ENCODE results near the gene TVP23C. TPM values are rescaled to one million over a fixed set of nuclear protein-coding genes. Genes with fewer than 3 reads are reported as not detected.

The TVP23C gene
- total and polyA plus RNA-seq, 12 donors: 4.0 to 51.8 (median 17.5) TPM

DNA sequence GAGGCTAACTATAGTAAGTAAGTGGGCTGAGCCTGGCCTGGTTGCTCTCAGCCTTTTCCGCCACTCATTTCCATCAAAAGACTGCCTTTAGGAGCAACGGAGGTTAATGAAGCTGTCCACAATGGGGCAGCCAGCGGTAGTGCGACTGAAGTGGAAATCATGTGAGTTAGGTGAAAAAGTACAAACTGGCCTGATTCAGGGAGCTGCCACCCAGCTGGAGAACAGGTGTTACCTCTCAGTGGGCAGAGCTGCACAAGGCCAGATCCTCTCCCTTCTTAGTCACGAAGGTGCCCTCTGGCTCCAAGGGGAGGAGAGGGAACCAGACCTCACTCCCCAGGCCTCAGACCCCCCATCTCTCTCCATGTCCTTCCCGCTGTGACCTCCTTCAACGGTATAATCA lies 61.5 kb downstream of the TVP23C start:
- WGBS, 4 donors: 86 to 98% (median 90%) methylated on average over 7 of the region's 7 CpGs
- TF ChIP-seq, protein P1, sequence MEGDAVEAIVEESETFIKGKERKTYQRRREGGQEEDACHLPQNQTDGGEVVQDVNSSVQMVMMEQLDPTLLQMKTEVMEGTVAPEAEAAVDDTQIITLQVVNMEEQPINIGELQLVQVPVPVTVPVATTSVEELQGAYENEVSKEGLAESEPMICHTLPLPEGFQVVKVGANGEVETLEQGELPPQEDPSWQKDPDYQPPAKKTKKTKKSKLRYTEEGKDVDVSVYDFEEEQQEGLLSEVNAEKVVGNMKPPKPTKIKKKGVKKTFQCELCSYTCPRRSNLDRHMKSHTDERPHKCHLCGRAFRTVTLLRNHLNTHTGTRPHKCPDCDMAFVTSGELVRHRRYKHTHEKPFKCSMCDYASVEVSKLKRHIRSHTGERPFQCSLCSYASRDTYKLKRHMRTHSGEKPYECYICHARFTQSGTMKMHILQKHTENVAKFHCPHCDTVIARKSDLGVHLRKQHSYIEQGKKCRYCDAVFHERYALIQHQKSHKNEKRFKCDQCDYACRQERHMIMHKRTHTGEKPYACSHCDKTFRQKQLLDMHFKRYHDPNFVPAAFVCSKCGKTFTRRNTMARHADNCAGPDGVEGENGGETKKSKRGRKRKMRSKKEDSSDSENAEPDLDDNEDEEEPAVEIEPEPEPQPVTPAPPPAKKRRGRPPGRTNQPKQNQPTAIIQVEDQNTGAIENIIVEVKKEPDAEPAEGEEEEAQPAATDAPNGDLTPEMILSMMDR (IDR thresholded peaks at IDR 0.05): no peak
- TF ChIP-seq POLR2A (IDR thresholded peaks at IDR 0.05): no peak
- no peak for DNase-seq
- Histone ChIP-seq H3K27ac (peak overlapping the region in 2 of 5 donors; percentile 27 to 76), H3K36me3 (replicated peaks in 1 of 2) (no peaks in the 10 kb centered on the region), H3K4me1 (replicated peaks in 1 of 2) (peaks cover 0 to 11% of the 10 kb centered on the region in 2 donors), H3K9me3 (replicated peaks in 1 of 3) (no peaks in the 10 kb centered on the region), H3K27me3 (no peaks in the 10 kb centered on the region), H3K4me3 (no peak overlapping the region)
- intact Hi-C loops (cut with DNase I): loop anchor here (5.0 kb wide), 1 partner anchor 239 kb away; no protein-coding TSS in a partner anchor

GRCh38 chr17:15501282-15501681 lies 62.0 kb downstream of the TVP23C start:
- intact Hi-C loops (cut with DNase I): loop anchor here (5.0 kb wide), 1 partner anchor 239 kb away; no protein-coding TSS in a partner anchor
- H3K4me1 ChIP-seq (replicated peaks in 1 of 2): peaks cover 0 to 11% of the 10 kb centered on the region in 2 donors
- no peaks in the 10 kb centered on the region for H3K9me3 ChIP-seq (replicated peaks in 1 of 3)
- WGBS, 4 donors: 66 to 93% (median 67%) methylated on average over 3 of the region's 3 CpGs
- no peak for DNase-seq
- no peak overlapping the region for H3K4me3 ChIP-seq
- no peaks in the 10 kb centered on the region for H3K27me3 ChIP-seq
- peak overlapping the region in 2 of 5 donors; percentile 27 to 76 for H3K27ac ChIP-seq
- H3K36me3 ChIP-seq (replicated peaks in 1 of 2): no peaks in the 10 kb centered on the region
- TF ChIP-seq POLR2A (IDR thresholded peaks at IDR 0.05): no peak
- TF ChIP-seq, protein P1 (IDR thresholded peaks at IDR 0.05): no peak

- H3K27ac ChIP-seq: no peak overlapping the region
- TF ChIP-seq, protein P1 (IDR thresholded peaks at IDR 0.05): no peak
- TF ChIP-seq POLR2A (IDR thresholded peaks at IDR 0.05): no peak
- H3K9me3 ChIP-seq (replicated peaks in 1 of 3): no peaks in the 10 kb centered on the region
- H3K4me1 ChIP-seq (replicated peaks in 1 of 2): peaks cover 0 to 8% of the 10 kb centered on the region in 2 donors
- H3K27me3 ChIP-seq: no peaks in the 10 kb centered on the region
- no peak for DNase-seq
- intact Hi-C loops (cut with DNase I): no loop called here
- no peak overlapping the region for H3K4me3 ChIP-seq
- no peaks in the 10 kb centered on the region for H3K36me3 ChIP-seq (replicated peaks in 1 of 2)
- WGBS, 4 donors: 62 to 97% (median 88%) methylated on average over 2 of the region's 2 CpGs
Observed at GRCh38 chr17:15498107-15498506, 65.2 kb downstream of the TVP23C start.

DNA sequence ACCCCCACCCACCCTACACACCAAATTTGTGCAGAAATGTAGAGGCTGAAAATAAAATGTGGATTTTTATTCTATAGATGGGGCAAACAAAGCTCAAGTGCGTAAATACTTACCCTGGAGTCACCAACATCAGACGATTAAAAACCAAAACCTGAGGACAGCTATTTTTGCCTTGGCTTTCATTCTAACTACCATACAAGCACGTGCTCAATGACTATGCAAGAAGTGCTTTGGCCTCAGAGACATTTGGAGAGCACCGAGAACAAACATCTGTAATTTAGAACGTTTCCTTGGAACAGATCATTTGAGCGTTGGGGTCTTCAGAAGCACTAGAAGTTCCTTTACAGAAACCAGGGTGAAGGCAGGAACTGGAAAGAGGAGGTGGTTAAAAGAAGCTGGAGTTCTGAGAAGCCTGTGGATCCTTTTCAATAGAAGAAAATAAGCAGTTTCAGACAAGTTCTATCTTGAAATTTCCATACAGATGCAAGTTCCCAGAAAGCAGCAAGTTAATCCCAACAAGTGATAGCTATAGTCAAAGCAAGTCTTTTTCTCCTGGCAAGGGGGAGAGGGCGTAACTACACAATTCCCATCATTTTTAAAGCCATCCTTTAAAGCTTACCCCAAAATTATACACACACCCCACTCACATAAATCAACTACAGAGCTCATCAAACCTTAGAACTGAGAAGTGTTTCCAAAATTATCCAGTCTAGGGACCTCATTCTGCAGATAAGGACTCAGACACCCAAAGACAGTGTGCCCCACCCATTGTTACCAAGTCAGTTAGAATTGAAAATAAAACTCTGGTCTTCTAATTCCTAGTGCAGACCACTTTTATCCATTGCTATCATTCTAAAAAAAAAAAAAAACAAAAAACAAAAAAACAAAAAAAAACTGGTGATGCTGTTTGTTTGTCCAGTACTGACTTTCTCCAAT lies 66.3 kb downstream of the TVP23C start:
- no peaks in the 10 kb centered on the region for H3K36me3 ChIP-seq (replicated peaks in 1 of 2)
- WGBS, 4 donors: 90 to 95% (median 91%) methylated on average over 7 of the region's 7 CpGs
- intact Hi-C loops (cut with DNase I): no loop called here
- H3K4me3 ChIP-seq: no peak overlapping the region
- H3K9me3 ChIP-seq (replicated peaks in 1 of 3): no peaks in the 10 kb centered on the region
- TF ChIP-seq POLR2A (IDR thresholded peaks at IDR 0.05): no peak
- no peak overlapping the region for H3K27ac ChIP-seq
- H3K4me1 ChIP-seq (replicated peaks in 1 of 2): peaks cover 0 to 5% of the 10 kb centered on the region in 2 donors
- no peaks in the 10 kb centered on the region for H3K27me3 ChIP-seq
- no peak for DNase-seq

Measured in adrenal gland (tissue), 12 donors.